Calu3 (cell line): ENCODE measurements around the gene GJE1. TPM values are rescaled to one million over a fixed set of nuclear protein-coding genes. Genes with fewer than 3 reads are reported as not detected.

Source experiments
- BruUV-seq: library from RNA; stranded (reverse); fragments of 400-500 nt; replicated peaks from 2 replicates; lab custom pipeline; 2021; lab: Mats Ljungman, UMichigan
- CTCF ChIA-PET: fragments of 300-600 bp; sonication (Branson Sonifier 250); formaldehyde crosslinking; loops from one replicate; lab custom pipeline; 2022; ENCODE audit warnings: antibody characterized with exemption; lab: Charles Lee
- DNase-seq: peaks from one replicate; pipeline ENCODE4 v3.0.0; 2022
- H3K27ac Mint-ChIP-seq: one replicate; pipeline ENCODE4 v1.8.0; 2022; ENCODE audit warnings: mixed read lengths; ENCODE audit not compliant: unreplicated experiment
- H3K27me3 Mint-ChIP-seq: one replicate; pipeline ENCODE4 v1.8.0; 2022; ENCODE audit warnings: mixed read lengths; ENCODE audit not compliant: unreplicated experiment
- H3K36me3 Mint-ChIP-seq: one replicate; pipeline ENCODE4 v1.8.0; 2022; ENCODE audit warnings: mild to moderate bottlenecking, moderate library complexity, mixed read lengths; ENCODE audit not compliant: insufficient read depth, unreplicated experiment
- H3K4me1 Mint-ChIP-seq: one replicate; pipeline ENCODE4 v1.8.0; 2022; ENCODE audit warnings: mild to moderate bottlenecking, low read depth, mixed read lengths; ENCODE audit not compliant: unreplicated experiment
- H3K4me3 Mint-ChIP-seq: one replicate; pipeline ENCODE4 v1.8.0; 2022; ENCODE audit warnings: mild to moderate bottlenecking, low read depth, moderate library complexity, mixed read lengths; ENCODE audit not compliant: unreplicated experiment
- H3K9me3 Mint-ChIP-seq: one replicate; pipeline ENCODE4 v1.8.0; 2022; ENCODE audit warnings: low read depth, mixed read lengths; ENCODE audit not compliant: unreplicated experiment
- intact Hi-C: fragments of 100-400 bp; cut with micrococcal nuclease; formaldehyde crosslinking; loops from one replicate; pipeline ENCODE4 v1.10.0; 2022; ENCODE audit not compliant: unreplicated experiment
- total RNA-seq: library from RNA; stranded (reverse); gene quantifications from 2 replicates; pipeline ENCODE4 v1.2.3, GENCODE V29; 2022
- TF ChIP-seq, protein P1 (sequence below): fragments of 200-600 bp; IDR thresholded peaks from one replicate; pipeline ENCODE4 v1.8.0; 2022; ENCODE audit warnings: antibody characterized with exemption; ENCODE audit not compliant: unreplicated experiment

The GJE1 gene
- total RNA-seq, 1 experiment from 2014 or later: not detected

DNA sequence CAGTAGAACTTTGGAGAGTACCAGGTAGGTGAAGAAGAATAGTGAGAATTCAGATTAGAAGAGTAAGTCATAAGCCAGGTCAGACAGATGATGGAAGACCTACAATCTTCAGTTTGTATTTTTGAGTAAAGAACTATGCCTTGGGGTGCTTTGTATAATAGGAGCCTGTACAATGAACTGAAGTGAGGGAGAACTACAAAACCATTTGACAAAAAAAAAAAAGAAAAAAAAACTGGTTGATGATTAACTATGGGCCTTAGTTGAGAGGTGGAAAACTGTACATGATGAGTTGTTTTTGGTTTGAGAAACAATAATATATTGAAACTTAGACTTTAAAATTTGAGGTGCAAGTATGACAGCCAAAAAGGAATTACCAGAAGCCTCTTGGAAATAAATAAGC lies 40.0 kb downstream of the GJE1 start:
- H3K36me3 Mint-ChIP-seq: peaks cover 5% of the 10 kb centered on the region
- no peaks in the 10 kb centered on the region for H3K27me3 Mint-ChIP-seq
- H3K9me3 Mint-ChIP-seq: no peaks in the 10 kb centered on the region
- DNase-seq: no peak
- CTCF ChIA-PET: no interaction called here
- H3K4me3 Mint-ChIP-seq: no peak overlapping the region
- intact Hi-C loops: no loop called here
- H3K27ac Mint-ChIP-seq: no peak overlapping the region
- TF ChIP-seq, protein P1, sequence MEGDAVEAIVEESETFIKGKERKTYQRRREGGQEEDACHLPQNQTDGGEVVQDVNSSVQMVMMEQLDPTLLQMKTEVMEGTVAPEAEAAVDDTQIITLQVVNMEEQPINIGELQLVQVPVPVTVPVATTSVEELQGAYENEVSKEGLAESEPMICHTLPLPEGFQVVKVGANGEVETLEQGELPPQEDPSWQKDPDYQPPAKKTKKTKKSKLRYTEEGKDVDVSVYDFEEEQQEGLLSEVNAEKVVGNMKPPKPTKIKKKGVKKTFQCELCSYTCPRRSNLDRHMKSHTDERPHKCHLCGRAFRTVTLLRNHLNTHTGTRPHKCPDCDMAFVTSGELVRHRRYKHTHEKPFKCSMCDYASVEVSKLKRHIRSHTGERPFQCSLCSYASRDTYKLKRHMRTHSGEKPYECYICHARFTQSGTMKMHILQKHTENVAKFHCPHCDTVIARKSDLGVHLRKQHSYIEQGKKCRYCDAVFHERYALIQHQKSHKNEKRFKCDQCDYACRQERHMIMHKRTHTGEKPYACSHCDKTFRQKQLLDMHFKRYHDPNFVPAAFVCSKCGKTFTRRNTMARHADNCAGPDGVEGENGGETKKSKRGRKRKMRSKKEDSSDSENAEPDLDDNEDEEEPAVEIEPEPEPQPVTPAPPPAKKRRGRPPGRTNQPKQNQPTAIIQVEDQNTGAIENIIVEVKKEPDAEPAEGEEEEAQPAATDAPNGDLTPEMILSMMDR: no peak
- no TSS peak for BruUV-seq
- H3K4me1 Mint-ChIP-seq: no peaks in the 10 kb centered on the region

DNA sequence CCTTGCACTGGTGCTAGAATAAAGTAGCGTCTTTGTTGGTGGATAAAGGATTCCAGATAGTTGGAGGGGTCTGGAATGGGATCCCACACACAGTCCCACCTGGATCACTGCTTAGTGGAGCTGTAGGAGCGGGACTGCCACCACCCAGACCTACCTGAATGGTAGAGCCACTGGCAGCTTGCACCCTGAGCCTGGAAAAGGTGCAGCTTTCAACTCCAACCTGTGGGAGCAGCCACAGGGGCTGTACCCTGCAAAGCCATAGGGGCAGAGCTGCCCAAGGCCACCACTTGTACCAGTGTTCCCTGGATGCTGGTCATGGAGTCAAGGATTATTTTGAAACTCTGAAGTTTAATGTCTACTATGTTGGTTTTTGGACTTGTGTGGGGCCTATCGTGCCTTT lies 41.3 kb downstream of the GJE1 start:
- no peaks in the 10 kb centered on the region for H3K4me1 Mint-ChIP-seq
- no peak overlapping the region for H3K4me3 Mint-ChIP-seq
- no TSS peak for BruUV-seq
- CTCF ChIA-PET: interaction anchor here (0.6 kb wide), 1 partner anchor 86 kb away, joined by 3 read pairs; no protein-coding TSS in a partner anchor
- no peak for DNase-seq
- intact Hi-C loops: no loop called here
- H3K27me3 Mint-ChIP-seq: no peaks in the 10 kb centered on the region
- TF ChIP-seq, protein P1: no peak
- no peak overlapping the region for H3K27ac Mint-ChIP-seq
- H3K9me3 Mint-ChIP-seq: no peaks in the 10 kb centered on the region
- peaks cover 5% of the 10 kb centered on the region for H3K36me3 Mint-ChIP-seq

DNA sequence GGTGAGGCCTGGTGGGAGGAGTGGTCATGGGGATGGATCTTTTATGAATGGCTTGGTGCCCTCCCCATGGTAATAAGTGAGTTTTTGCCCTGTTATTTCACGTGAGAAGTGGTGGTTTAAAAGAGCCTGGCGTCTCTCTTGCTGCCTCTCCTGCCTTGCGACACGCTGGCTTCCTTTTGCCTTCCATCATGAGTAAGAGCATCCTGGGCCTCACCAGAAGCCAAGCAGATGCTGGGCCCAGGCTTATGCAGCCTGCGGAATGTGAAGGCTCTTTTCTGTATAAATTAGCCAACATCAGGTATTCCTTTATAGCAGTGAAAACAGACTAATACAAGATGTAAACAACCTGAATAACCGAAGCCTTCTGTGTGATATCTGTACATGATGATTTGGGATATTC lies 42.0 kb downstream of the GJE1 start:
- no peak overlapping the region for H3K4me3 Mint-ChIP-seq
- TF ChIP-seq, protein P1: no peak
- no peak overlapping the region for H3K27ac Mint-ChIP-seq
- intact Hi-C loops: no loop called here
- CTCF ChIA-PET: interaction anchor here (0.6 kb wide), 1 partner anchor 85 kb away, joined by 3 read pairs; no protein-coding TSS in a partner anchor
- no peak for DNase-seq
- peaks cover 5% of the 10 kb centered on the region for H3K36me3 Mint-ChIP-seq
- no peaks in the 10 kb centered on the region for H3K27me3 Mint-ChIP-seq
- H3K9me3 Mint-ChIP-seq: no peaks in the 10 kb centered on the region
- BruUV-seq: no TSS peak
- H3K4me1 Mint-ChIP-seq: no peaks in the 10 kb centered on the region

DNA sequence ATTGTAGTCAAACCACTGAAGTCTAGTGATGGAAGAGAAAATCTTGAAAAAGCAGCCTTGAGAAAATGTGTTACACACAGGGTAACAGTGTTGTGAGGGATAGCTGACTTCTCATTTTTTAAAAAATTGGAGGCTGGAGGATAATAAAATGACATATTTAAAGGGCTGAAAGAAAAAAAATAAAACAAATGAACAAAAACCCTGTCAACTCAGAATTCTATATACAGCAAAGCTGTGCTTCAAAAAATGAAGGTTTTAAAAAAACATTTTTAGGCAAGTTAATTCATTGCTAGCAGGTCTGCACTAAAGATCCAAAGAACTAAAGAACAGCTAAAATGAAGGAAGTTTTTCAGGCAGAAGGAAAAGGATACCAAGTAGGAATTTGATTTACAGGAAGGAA lies 45.4 kb downstream of the GJE1 start:
- no peak for DNase-seq
- H3K4me1 Mint-ChIP-seq: no peaks in the 10 kb centered on the region
- peaks cover 5% of the 10 kb centered on the region for H3K36me3 Mint-ChIP-seq
- no peak overlapping the region for H3K4me3 Mint-ChIP-seq
- no peaks in the 10 kb centered on the region for H3K9me3 Mint-ChIP-seq
- TF ChIP-seq, protein P1: no peak
- CTCF ChIA-PET: no interaction called here
- H3K27me3 Mint-ChIP-seq: no peaks in the 10 kb centered on the region
- intact Hi-C loops: no loop called here
- no peak overlapping the region for H3K27ac Mint-ChIP-seq
- BruUV-seq: no TSS peak
